ENCODE data around the gene CDC16. TPM values are rescaled to one million over a fixed set of nuclear protein-coding genes. Genes with fewer than 3 reads are reported as not detected.
"Not testable (repeated sequence)": the region's sequence is repeated elsewhere in the genome, so short reads cannot be mapped to it uniquely, and the experiment has no call there.

The CDC16 gene
- 70.6 and 73.8 TPM in 2 replicates for total RNA-seq

- intact Hi-C loops (cut with micrococcal nuclease) = loop anchor here (1.0 to 2.0 kb wide), 3 partner anchors 46 to 170 kb away; partner anchors contain the start of genes CHAMP1 and UPF3A
These were observed at the start of gene CDC16 for GRCh38 chr13:114234645-114235421. Gene CDC16 (plus strand): TSS chr13:114234897. CDS start chr13:114235085, 188 bp downstream.

- intact Hi-C loops (cut with micrococcal nuclease) = no loop called here
These were observed 49.3 kb upstream of the CDC16 start for GRCh38 chr13:114185182-114185971.

DNA sequence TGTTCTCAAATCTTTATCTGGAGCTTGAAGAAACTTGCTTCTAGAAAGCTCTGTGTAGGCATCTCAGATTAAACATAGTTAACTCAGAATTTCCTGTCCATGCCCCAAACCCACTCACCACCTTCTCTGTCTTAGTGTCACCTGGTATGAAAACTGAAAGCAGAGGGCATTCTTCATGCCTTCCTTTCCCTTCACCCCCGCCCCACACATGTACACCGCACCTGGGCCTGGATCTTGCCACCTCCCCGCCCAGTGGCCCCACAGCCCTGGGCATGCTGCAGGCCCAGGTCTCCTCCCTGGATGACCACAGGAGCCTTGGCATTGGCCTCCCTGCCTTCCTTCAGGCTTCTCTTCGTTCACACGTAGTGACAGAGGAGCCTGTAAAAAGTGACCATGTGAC lies 39.8 kb upstream of the CDC16 start:
- intact Hi-C loops (cut with micrococcal nuclease) = no loop called here

GRCh38 chr13:114196629-114197028 lies 38.1 kb upstream of the CDC16 start:
- intact Hi-C loops (cut with micrococcal nuclease) = no loop called here

GRCh38 chr13:114198556-114198955 lies 36.1 kb upstream of the CDC16 start:
- intact Hi-C loops (cut with micrococcal nuclease) = no loop called here

GRCh38 chr13:114199526-114199925 lies 35.2 kb upstream of the CDC16 start:
- intact Hi-C loops (cut with micrococcal nuclease) = not testable (repeated sequence)

- intact Hi-C loops (cut with micrococcal nuclease) = no loop called here
These were observed 34.7 kb upstream of the CDC16 start for GRCh38 chr13:114199954-114200353.

- intact Hi-C loops (cut with micrococcal nuclease) = no loop called here
These were observed 34.2 kb upstream of the CDC16 start for GRCh38 chr13:114200399-114200911.

DNA sequence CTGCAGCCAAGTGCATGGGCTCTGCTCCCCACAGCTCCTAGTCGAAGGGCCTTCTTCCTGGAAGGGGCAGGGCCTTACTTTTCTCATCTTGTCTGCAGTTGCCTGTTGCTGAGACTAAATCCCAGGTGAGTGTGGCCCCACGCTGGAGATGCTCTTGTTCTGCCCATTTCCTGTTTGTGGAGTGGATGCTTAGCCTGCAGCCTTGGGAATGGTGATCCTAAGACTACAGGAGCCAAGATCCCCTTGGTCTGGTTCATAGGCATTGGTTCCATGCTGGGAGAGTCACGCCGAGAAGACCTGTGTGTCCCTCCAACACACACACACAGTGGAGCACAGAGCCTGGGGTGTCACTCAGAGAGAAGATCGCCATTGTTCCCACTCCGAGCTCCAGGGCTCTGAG lies 32.1 kb upstream of the CDC16 start:
- intact Hi-C loops (cut with micrococcal nuclease) = no loop called here

- intact Hi-C loops (cut with micrococcal nuclease) = no loop called here
These were observed 31.2 kb upstream of the CDC16 start for GRCh38 chr13:114203536-114203935.

- intact Hi-C loops (cut with micrococcal nuclease) = no loop called here
These were observed 29.8 kb upstream of the CDC16 start for GRCh38 chr13:114204894-114205293.

DNA sequence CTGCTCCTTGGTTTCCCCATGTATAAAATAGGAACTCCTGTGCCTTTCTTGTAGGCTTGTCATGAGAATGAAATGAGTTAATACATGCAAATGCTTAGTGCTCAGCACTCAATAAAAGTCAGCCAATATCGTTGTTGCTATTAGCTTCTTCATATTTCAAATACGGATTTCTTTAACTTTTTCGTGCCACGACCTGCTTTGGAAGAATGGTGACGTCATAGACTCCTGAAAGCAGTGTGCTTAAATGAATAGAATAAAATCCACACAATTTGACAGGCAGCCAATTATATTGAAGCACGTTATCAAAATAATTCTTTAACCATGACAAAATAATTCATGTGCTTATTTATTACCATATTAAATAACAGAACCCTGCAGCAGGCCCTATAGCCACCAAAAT lies 26.6 kb upstream of the CDC16 start:
- intact Hi-C loops (cut with micrococcal nuclease) = no loop called here

- intact Hi-C loops (cut with micrococcal nuclease) = no loop called here
These were observed 23.1 kb upstream of the CDC16 start for GRCh38 chr13:114211446-114212157.

DNA sequence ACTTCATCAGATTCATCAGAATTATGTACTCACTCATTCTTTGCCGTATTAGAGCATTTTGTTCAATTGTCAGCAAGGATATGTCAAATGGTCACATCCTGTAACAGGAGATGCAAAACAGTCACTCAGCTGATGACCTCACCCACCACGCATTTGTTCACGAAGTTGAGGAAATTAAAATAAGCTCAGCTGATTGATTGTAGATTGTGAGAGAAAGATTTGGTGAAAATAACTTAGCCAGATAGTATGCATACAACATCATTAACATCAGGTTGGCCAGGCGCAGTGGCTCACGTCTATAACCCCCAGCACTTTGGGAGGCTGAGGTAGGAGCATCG lies 22.6 kb upstream of the CDC16 start:
- intact Hi-C loops (cut with micrococcal nuclease) = no loop called here

DNA sequence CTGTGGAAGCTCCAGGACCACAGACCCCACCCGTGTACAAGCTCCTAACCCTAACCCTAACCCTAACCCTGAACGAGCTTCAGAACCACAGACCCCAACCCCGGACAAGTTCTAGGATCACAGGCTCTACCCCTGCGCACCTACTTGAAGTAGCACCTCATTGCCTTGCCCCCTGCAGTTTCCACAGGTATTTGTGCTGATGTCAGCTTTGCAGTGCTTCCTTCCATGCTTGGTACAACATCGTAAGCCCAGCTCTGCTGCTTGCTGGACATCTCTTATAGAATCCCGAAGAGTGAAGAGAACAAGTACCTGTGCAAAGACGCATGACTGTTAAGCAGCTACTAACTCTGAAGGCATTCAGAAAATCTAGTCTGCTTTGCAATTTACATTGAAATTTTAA lies 20.7 kb upstream of the CDC16 start:
- intact Hi-C loops (cut with micrococcal nuclease) = no loop called here

DNA sequence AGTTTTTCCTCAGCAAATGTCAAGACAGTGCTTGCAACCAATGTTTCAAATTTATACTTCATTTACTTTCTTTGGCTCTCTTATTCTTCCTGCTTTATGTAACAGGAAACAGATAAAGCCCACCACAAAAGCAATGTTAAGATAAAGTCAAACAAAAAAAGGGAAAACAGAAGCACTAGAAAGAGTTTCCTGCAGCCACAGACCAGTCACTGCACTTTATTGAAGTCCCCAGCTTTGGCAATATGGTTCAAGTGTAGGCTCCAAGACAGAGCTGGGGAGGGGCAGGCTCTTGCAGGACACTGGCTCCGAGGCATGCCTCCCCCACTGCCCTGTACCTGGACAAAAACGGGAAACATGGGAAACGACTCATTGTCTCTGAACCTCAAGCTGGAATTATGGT lies 15.3 kb upstream of the CDC16 start:
- intact Hi-C loops (cut with micrococcal nuclease) = no loop called here

- intact Hi-C loops (cut with micrococcal nuclease) = no loop called here
These were observed 12.2 kb upstream of the CDC16 start for GRCh38 chr13:114222461-114222968.

- intact Hi-C loops (cut with micrococcal nuclease) = no loop called here
These were observed 10.5 kb upstream of the CDC16 start for GRCh38 chr13:114224201-114224600.

DNA sequence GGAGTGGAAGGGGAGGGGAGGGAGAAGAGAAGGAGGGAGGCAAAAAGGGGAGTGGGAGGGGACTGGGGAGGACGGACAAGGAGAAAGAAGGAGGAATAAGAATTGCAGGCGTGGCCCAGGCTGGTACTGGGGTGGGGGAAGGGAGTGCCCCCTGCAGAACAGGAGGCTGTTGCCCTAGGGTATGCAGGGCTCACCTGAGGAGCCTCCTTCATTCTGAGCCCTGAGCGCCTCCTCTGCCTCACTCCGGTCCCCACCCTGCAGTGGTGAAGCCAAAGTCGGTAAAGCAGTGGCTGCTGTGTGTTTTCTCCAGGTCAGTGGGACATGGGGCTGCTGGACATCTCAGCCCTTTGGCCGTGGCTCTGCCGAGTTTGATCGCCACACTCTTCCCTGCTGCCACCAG lies 9.1 kb upstream of the CDC16 start:
- intact Hi-C loops (cut with micrococcal nuclease) = loop anchor here (1.0 to 5.0 kb wide), 5 partner anchors 83 to 408 kb away; no protein-coding TSS in a partner anchor

- intact Hi-C loops (cut with micrococcal nuclease) = loop anchor here (1.0 to 5.0 kb wide), 5 partner anchors 83 to 409 kb away; no protein-coding TSS in a partner anchor
These were observed 8.6 kb upstream of the CDC16 start for GRCh38 chr13:114226088-114226487.

- intact Hi-C loops (cut with micrococcal nuclease) = loop anchor here (1.0 to 5.0 kb wide), 5 partner anchors 84 to 410 kb away; no protein-coding TSS in a partner anchor
These were observed 7.9 kb upstream of the CDC16 start for GRCh38 chr13:114226699-114227323.

Data from T-helper 2 cell treated with Interferon-gamma antibody and Interleukin-4, amounts not matched to agents 100 ng/mL and 5 ng/mL, for 36 hours (primary cell).